NCI-H128 (cell line): ENCODE measurements around the gene GATA5.
"Not testable (repeated sequence)": the region's sequence is repeated elsewhere in the genome, so short reads cannot be mapped to it uniquely, and the experiment has no call there.

Experiments
- DNase-seq: peaks from one replicate; lab custom pipeline; 2025; ENCODE audit not compliant: unreplicated experiment; lab: John Stamatoyannopoulos, UW

Gene GATA5

DNA sequence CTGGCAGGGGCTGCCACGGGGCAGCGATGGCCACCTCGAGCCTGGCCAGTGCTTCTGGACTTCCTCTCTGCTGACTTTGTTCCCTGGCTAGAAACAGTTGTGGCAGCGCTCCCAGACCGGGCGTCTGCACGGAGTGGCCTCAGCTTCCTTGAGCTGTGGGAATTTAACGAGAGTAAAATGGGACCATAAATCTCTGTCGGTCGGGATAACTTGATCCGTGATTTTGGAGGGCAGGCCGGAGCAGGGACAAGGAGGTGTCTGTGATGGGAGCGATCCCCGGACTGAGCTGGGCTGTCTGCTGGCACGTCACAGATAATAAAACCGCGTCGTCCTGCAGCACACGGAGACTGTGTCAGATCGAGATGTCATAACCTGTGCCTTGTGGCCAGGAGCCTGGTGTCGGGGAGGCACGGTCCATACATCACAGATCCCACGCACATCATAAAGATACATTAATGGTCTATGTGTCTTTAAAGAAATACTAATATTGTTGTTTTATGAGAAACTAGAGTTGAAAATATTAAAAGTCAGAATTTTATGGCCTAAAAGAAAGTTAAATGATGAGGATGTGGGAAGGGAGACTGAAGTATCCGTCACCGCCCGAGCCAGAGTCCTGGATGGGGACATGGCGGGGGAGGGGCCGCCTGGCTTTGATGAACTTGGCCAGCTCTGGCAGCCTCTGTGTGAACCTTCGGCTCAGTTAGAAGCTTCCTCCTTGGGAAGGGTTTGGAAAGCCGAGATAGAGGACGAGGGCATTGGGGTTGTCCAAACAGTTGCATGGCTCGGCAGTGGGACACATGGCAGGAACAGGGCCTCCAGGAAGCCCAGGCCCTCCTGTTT is 41.9 kb downstream of the GATA5 start:
- DNase-seq, result no peak

- DNase-seq, result no peak
Measured at GRCh38 chr20:62430866-62431447, 44.8 kb downstream of the GATA5 start.

- DNase-seq, result no peak
Measured at GRCh38 chr20:62430311-62430853, 45.4 kb downstream of the GATA5 start.

GRCh38 chr20:62429455-62430310 is 46.1 kb downstream of the GATA5 start:
- DNase-seq, result no peak

DNA sequence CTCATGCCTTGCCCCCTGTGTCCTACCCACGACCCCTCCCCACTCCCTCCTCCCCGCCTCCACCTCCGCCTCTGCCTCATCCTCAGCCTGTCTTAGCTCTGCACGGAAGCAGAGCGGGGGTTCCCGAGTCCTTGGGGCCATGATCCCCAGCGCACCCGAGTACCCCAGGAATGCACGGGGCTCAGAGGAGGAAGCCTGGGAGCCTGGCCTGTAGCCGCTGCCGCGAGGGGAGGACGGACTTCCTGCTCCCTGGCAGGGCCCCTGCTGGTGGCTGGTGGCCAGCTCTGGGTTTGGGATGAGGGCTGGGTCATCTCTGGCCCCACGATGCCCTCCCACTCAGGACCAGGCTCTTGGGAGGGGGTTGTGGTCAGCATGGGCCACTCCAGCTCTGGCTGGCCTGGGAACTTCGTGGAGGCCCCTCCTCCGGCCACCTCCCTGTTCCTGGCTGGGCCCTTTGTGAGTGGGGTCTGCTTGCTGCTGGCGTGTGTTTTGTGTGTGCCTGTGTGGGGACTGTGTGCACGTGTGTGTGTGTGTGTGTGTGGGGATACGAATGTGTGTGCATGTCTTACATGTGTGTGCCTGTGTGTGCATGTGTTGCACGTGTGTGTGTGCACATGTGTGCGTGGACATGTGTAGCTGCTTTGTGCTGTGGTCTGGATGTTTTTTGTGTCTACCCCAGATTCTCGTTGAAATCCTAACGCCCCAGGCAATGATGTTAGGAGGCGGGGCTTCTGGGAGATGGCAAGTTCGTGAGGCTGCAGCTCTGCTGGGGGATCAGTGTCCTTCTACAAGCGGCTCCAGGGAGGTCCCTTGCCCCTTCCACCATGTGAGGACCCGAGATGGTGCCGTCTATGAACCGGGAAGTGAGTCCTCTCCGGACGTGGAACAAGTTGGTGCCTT is 47.1 kb downstream of the GATA5 start:
- DNase-seq, result no peak

DNA sequence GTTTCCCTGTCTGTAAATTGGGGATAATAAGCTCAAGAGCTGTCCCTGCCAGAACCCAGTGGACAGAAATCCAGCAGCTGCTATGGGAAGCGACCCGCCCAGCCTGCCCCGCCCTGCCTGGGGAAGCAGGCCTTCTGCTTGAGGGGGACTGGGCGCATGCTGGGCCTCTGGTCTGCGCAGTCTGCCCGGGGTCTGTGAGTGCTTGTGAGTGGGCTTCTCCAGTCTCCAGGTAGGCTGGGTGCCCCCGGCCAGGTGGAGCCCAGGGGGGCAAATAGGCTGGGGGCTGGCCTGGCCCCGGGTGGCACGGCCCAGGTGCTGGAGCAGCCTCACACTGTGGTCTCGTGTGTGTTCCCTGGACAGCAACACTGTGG is 47.8 kb downstream of the GATA5 start:
- DNase-seq, result no peak

- DNase-seq, result peak; percentile 54
Measured at GRCh38 chr20:62427172-62428001, 48.4 kb downstream of the GATA5 start, which contains the start of gene RBBP8NL. RBBP8NL (minus strand) TSS chr20:62427539; CDS start chr20:62419647, 7,892 bp downstream.

GRCh38 chr20:62426699-62427131 is 49.1 kb downstream of the GATA5 start:
- DNase-seq, result peak; percentile 2

GRCh38 chr20:62426059-62426348 is 49.8 kb downstream of the GATA5 start:
- DNase-seq, result not testable (repeated sequence)

GRCh38 chr20:62425281-62426058 is 50.3 kb downstream of the GATA5 start:
- no peak for DNase-seq

DNA sequence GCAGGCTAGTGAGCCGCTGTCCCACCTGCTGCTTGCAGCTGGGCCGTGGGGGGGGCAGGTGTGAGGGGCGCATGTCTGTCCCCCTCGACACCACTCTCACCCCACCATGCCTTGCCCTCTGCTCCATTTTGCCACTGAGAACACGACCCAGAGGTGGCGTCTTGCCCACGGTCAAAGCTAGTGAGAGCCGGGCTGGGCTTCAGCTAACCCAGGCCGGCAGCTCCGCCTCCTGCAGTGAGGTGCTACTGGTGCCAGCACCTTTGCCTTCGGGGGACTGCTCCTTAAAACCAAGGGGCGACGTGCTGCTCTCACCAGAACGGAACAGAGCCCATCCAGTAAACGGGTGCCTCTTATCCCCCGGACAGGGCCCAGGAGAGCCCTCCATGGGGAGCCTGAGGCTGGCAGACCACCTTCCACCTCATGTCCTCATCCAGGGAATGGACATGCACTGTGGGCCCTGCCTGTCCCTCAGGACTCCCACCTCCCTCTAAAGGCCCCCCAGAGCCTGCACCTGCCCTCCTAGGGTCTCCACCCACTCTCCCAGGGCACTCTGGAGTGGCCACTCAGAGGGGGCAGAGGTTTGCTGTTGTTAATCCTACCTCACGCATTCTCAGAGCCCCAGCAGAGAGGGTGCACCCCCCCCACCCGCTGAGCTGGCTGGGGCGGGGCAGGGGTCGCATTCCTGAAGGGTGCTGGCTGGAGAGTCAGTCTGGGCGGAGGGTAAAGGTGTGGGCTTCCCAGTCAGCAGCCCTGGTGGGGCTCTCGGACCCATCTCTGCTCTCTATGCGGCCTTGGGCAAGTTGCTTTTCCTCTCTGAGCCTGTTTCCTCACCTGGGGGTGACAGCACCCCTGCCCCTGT is 51.3 kb downstream of the GATA5 start:
- no peak for DNase-seq

GRCh38 chr20:62423326-62423706 is 52.5 kb downstream of the GATA5 start:
- no peak for DNase-seq

DNA sequence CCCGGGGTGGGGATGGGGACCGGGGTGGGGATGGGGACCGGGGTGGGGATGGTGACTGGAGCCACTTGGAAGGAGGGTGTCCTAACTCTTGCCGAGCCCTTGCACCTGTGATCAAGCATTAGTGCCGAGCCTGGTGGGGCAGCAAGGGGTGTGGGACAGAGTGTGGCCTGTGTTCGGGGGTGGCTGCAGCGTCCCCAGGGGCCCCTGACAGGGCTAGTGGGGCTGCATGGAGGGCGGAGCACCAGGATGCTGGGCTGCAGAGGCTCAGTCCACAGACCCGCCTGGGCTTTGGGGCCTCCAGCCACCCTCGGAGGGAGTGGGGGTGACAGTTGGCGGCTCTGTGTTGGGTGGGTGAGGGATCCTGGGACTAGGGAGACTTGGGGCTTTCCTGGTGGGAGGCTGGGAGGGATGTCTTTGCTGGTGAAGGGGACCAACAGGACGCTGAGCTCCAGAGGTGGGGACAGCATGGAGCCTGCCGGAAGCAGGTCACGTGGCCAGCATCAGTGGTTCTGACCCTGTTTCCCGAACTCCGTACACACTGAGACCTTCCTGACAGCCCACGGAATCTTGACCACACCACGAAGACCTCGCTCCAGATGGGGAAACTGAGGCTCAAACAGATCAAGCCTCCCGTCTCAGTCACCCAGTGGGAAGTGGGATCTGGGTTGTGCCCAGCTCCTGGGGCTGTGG is 53.0 kb downstream of the GATA5 start:
- no peak for DNase-seq

DNA sequence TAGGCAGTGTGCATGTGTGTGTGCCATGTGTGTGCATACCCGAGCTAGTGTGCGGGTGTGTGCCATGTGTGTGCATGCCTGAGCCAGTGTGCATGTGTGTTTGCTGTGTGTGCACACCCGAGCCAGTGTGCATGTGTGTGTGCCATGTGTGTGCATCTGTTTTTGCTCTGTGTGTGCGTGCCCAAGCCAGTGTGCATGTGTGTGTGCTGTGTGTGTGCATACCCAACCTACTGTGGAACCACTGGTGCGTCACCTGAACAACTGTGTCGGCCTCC is 54.1 kb downstream of the GATA5 start:
- DNase-seq, result no peak

- DNase-seq, result no peak
Measured at GRCh38 chr20:62420846-62421715, 54.7 kb downstream of the GATA5 start.

GRCh38 chr20:62419759-62420158 is 56.0 kb downstream of the GATA5 start:
- no peak for DNase-seq
